GM12875 (cell line): ENCODE data around the gene IL21R.

Experiments used
- H3K4me3 ChIP-seq: one replicate; pipeline ENCODE4 v1.5.1; 2011; ENCODE audit warnings: low read depth, low read length, control low read depth
- CTCF ChIP-seq: IDR thresholded peaks from 2 replicates; pipeline ENCODE4 v1.5.1; 2011; ENCODE audit warnings: low read depth, mild to moderate bottlenecking, control low read depth, inconsistent platforms, low read length, moderate library complexity, borderline replicate concordance; ENCODE audit not compliant: insufficient read depth

Gene IL21R

GRCh38 chr16:27367461-27368357, 34.3 kb upstream of the IL21R start:
- TF ChIP-seq CTCF: peak; percentile 86
- no peak overlapping the region for H3K4me3 ChIP-seq

GRCh38 chr16:27368358-27368722, 33.6 kb upstream of the IL21R start:
- TF ChIP-seq CTCF: no peak
- no peak overlapping the region for H3K4me3 ChIP-seq

GRCh38 chr16:27369806-27370205, 32.2 kb upstream of the IL21R start:
- H3K4me3 ChIP-seq: no peak overlapping the region

GRCh38 chr16:27370318-27370717, 31.7 kb upstream of the IL21R start:
- H3K4me3 ChIP-seq: no peak overlapping the region
- TF ChIP-seq CTCF: no peak

More at GRCh38 chr16:27369806-27370205, 32.2 kb upstream of the IL21R start:
- no peak for TF ChIP-seq CTCF

GRCh38 chr16:27373312-27373711, 28.7 kb upstream of the IL21R start:
- H3K4me3 ChIP-seq: no peak overlapping the region
- TF ChIP-seq CTCF: no peak

GRCh38 chr16:27374221-27374803, 27.7 kb upstream of the IL21R start:
- peak overlapping the region; percentile 36 for H3K4me3 ChIP-seq

More at GRCh38 chr16:27374221-27374803, 27.7 kb upstream of the IL21R start:
- TF ChIP-seq CTCF: no peak
